Sigmoid colon (tissue), 4 donors: ENCODE results near the gene BDKRB2.

Experiments
- CTCF ChIP-seq, 4 experiments: fragments of 450-650 bp in 3 of 4; fragments of 200-600 bp in 1 of 4; IDR thresholded peaks; one replicate each; pipeline ENCODE4 v1.5.1; 2016 to 2019; ENCODE audit warnings: antibody characterized with exemption in 4 of 4, mild to moderate bottlenecking in 3 of 4, moderate library complexity in 2 of 4
- EP300 ChIP-seq, 4 donors: sonication (generic); formaldehyde crosslinking; IDR thresholded peaks; one replicate each; pipeline ENCODE4 v1.6.1; 2017; ENCODE audit warnings: antibody characterized with exemption in 4 of 4
- POLR2AphosphoS5 ChIP-seq, 4 donors: sonication (generic); formaldehyde crosslinking; IDR thresholded peaks; one replicate each; pipeline ENCODE4 v1.6.1; 2017; ENCODE audit warnings: antibody characterized with exemption in 4 of 4

DNA sequence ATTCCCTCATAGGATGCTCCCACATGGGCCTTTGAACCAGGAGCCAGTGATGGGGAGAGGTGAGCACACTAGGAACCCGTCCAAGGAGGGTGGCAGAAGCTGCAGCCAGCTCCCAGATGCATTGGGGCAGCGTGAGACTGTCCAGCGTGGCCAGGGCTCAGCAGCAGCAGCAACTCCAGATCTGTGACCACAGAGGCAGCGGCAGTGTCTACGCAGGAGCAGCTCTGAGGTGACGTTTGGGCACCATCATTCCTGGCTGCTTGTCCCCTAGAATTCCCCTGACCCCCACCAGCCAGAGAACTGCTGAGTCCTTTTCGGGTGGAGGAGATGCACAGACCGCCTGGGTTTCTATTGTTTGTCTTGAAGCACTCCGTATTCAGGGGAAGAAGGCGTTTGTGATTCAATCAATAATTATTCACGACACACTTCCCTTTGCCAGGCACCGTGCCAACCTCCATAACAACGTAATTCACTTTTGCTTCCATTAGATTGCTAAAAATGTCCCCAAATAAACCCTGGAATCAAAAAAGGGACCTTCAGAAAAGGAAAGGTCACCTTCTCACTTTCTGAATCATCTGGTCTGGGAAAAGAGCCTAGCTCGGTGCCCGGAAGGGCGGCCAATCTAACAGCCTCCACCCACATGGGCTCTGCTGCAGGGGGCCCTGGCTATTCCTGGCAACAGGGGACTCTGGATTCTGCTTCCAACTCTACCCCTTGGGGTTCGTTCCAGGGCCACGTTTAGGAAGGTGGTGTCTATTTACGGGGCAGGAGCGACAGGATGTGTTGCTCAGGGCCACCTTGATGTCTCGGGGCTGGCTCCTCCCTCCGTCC, 11.4 kb upstream of the BDKRB2 start:
- no peak for TF ChIP-seq POLR2AphosphoS5 (IDR thresholded peaks at IDR 0.05)
- TF ChIP-seq EP300 (IDR thresholded peaks at IDR 0.05), result no peak
- TF ChIP-seq CTCF (IDR thresholded peaks at IDR 0.05), result no peak
